Activated T-cell treated with anti-CD3 and anti-CD28 coated beads for 48 hours (primary cell): ENCODE results near the gene UNC5C.

Experiments
- DNase-seq: peaks from one replicate; pipeline ENCODE4 v3.0.0-alpha.2; 2020; ENCODE audit warnings: low read depth

The UNC5C gene

DNA sequence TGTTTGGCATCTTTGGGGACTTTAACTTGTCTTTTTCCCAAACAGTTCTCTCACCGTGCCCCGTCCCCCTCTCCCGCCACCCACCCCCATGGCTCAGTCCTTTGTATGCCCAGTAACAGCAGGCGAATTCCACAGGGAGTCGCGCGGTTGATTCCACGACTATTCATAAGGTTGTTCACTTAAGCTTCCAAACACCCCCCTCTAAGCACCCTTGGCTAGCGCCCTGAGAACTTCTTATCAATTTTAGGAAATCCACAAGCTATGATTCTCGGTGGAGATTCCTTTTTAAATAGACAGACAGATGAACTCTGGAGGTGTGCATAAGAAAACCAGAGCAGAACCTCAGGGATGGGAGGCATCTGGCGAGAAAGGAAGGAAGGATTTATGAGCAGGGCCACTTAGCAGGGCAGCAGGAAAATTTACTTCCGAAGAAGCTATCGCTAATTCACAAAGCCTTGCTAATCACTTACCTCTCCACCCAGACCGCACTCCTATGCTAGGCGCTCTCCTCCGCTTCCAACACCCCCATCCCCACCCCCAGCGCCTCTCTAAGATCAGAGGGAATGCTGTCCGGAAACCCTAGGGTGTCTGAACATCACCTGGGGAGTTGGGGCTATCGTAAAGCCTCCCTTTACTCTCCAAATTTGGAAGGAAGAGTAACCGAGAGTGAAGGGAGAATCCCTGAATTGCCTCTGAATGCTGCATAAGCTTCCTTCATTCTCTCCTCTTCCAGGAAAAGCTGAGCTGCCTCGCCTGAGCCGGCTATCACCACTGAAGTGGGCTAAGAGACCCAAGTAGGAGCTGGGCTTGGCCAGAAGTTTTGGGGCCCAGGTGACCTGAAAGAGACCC is 1.7 kb downstream of the UNC5C start:
- no peak for DNase-seq

DNA sequence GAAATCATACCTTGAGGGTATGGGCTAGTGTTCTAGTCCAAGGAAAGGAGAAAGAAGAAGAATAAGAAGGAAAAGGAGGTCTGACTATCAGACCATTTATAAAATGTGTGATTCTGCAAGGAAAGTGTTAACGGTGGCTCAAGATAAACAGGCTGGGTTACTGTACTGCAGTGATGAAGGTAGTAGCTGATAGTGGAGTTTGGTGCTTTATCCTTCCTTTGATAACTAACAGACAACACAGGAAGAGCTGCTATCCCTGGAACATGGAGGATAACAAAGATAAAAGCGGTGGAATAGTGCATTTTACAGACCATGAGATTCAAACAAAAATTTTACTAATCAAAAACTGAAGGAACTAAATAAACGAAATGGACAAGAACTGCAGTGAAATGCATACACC is 2.6 kb downstream of the UNC5C start:
- no peak for DNase-seq

DNA sequence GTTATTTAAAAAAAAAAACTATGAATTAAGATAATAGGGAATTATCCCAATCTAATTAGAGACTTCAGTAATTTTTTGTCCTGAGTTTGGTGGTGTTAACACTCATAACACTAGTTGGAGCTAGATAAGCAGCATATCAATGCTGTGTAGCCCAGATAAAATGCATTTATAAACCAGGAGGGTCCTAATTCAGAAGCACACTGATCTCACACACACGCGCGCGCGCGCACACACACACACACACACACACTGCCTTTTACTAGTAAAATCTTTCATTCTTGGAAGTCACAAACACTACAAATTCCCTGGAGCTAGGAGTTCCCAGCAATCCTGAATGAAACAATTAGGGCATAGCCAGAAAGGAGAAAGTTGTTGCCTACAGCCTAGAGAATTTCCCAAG is 3.2 kb downstream of the UNC5C start:
- no peak for DNase-seq

DNA sequence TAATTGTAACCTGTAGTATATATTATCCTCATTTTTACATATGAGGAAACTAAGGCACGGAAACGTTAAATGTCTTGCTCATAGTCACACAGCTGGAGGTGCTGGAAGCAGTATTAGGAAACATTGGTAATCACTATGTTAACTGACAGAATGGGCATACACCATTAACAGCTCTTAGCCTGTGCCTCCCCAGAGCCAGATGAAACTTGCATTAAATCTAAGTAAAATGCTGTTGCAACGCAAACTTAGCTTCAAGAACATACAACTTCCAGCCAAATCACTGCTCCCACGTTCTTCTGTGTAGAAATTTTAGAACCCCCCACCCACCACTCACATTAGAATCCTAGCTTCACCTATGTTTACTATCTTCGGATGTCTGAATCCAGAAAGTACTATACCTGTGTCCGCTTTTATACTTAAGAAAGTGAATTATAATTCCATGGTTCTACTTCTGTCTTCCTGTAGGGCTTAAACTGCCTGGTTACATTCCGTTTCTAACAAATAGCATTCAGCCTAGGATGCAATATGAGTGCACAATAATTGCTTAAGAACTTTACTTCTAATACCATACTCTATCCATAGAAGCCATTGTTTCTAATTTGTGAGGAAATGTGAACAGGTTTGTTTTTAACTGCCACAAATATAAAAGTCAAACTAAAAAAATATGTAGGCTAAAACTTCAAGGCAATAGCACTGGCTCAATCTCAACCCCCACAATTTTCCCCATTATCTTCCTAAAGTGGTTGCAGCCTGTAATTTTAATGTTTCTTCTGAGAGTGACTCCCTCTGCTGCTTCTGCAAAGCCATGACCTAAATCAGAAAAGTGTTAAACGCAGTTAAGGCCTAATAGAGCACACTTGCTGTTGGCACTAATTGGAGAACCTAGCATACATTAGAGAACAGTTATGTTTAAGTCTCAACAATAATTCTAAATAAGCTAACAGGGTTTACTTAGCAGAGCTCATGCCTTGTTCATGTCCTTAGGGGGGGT is 4.4 kb downstream of the UNC5C start:
- no peak for DNase-seq

DNA sequence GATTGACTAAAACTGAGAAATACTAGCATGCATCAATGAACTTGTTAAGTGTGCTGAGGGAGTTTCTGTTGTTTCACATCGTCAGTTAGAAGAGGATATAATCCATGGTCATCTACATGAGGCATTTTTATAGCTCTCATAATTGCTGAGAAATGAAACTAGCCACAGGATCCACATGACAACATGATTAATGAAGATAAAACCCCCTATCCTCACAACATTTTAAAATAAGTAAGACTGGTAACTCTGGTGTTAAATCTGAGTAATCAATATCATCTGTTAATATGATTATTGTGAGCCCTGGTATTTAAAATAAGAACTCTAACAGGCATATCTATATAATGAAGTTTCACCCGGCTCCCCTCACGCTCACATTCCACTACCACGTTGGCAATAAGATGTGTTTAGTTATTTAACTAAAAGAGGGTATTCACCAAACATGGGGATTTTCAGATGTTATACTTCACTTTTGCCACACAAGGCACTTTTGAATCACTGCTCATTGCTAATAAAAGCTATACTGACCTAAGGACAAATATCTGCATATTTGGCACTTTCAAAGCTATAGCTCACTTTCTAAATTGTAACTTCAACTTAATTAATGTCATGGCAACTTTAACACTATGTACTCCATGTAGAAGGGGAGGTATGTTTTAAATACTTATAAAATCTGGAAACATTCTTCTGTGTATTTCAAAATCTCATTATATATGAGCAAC is 6.7 kb downstream of the UNC5C start:
- DNase-seq = no peak

DNA sequence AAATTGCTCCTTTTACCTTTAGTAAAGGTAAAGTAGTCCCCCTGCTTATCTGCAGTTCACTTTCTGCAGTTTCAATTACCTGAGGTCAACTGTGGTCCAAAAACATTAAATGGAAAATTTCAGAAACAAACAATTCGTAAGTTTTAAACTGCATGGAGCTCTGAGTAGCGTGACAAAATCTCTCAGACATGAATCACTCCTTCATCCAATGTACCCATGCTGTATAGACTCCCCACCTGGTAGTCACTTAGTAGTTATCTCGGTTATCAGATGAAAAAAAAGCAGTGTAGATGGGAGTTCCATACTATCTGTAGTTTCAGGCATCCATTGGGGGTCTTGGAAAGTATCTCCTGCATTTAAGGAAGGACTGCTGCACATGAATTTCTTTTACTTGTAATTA is 7.7 kb downstream of the UNC5C start:
- DNase-seq = no peak

DNA sequence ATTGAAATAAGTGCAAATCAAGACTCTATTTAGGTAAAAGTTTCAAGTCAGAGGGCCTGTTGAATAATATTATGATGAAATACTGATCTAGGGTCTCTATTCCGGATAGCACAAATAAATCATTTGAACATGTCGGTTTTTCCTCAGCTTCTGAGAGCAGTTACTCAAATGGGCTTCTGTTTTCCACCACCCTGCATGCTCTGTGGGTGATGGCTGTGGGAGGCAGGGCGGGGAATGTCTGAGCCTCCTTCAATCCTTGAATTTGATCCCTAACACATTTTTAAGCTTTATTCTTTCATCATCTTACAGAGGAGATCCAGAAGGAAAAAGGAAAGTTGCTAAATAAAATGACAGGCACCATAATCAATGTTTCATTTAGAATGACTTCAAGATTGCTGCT is 8.5 kb downstream of the UNC5C start:
- DNase-seq = no peak

DNA sequence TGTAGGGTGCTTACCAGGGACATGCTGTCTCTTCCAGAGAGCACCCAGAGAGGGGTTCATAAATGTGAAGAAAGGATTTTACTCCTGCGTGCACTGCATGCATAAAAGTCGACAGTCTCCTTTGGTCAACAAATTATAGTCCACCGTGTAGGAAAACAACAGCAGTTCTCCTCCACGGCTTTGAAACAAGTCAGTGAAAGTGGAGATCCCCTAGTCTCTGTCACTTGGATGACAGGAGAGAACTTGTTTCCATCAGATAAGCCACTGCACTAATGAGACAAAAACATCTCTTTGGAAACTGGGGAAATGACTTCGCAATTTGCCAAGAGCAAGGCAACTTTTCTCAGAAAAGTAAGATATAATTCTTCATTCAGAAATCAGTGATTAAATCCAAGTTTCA is 9.7 kb downstream of the UNC5C start:
- DNase-seq = no peak

DNA sequence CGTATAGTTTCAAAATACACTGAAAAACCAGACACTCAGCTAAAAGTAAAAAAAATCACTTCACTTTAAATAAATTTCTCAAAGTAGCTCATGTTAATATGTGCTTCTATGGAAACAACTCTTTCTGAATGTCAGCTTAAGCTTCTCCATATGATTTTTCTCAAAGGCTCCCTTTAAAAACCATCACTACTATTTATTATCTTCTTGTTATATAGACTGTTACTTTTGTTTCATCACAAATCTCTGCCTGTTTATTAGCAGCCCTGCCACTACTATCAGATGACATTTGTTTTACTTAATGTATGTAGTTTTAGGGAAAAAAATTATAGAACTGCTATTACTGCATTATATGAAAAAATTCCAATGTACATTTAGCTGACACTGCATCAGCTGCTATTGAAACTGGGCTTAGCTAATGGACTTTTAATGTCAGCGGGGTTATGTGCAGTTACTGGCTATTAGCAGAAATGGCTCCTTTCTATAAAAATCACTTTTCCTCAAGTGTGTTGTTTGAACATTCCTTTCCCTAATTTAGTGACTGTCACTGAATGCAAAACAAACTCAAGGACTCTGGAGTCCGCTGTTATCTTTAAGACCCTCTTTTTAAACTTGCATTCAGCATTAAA is 10.8 kb downstream of the UNC5C start:
- DNase-seq = no peak

DNA sequence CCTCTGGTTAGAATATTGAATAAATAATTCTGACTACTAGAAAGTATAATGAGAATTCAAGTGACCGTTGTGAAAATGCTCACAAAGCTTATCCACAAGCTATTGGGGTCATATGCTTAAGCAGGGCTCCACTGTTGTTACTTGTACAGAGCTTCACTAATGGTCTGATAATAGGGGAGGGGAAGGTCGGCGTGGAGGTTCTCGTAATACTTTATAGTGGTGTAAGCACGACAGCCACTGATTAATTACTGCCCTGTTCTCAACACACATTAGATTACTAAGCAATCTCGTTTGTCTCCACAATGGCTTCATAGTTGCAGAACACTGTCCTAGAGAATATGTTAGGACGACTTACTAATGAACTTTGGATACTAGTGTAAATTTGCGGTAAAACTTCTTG is 11.6 kb downstream of the UNC5C start:
- no peak for DNase-seq

DNA sequence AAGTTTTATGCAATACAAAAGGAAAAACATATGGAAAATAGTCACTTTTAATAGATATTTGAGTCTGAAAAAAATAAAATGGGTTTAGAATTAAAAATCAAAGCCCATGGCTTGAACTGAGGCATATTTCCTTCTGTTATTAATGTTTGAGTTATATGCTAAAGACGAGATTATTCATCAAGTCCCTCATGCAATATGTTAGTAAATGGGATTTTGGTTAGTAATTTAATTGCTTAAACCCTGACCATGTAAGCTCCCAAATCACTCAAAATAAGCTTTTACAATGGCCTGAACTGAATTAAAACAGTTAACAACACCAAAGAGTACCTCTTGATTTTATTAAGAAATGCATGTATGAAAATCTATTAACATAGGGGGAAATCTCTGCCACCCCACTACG is 12.1 kb downstream of the UNC5C start:
- DNase-seq = no peak

DNA sequence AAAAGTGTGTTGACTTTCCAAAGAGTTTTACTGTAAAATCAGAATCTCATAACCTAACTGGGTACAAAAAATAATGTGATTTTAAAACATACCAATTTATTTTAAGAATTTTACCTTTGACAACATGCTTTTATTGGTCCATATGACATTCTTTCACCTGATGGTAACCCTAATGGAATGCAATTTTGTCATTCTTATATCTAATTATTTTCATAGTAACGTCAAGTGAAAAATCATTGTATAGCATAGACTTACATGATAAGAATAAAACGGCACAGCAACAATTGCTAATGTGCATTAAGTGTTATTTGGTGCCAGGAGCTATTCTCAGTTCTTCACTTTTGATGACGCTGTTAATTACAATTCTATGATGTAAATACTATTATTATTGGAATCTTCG is 13.6 kb downstream of the UNC5C start:
- DNase-seq = no peak

DNA sequence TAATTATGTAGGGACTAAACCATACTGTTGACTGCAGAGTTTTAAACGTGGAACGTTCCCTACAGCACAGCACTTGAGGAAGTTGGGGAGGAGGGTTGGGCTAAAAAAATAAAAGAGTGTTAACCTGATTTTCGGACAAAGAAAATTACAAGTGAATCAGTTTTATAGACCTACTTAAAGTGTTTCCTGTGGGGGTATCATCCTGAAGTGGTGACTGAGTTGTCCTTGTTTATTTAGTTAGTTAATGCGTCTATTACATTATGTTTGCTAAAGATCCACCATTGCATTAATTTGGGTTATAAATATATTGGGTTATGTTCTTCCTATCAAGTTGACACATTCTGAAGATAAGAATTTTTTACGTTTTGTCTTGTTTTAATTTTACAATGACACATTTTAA is 14.7 kb downstream of the UNC5C start:
- no peak for DNase-seq

DNA sequence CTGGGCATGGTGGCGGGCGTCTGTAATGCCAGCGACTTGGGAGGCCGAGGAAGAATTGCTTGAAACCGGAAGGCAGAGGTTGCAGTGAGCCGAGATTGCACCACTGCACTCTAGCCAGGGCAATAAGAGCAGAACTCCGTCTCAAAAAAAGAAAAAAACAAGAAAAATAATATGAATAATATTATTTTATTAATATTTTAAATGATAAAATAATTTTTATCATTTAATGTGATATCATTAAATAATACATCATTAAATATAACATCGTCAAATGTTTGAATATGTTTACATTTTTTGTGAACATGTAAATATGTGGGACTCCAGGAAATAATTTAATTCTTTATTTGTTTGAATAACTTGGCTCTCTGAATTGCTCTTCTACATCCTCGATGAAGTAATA is 15.5 kb downstream of the UNC5C start:
- no peak for DNase-seq

DNA sequence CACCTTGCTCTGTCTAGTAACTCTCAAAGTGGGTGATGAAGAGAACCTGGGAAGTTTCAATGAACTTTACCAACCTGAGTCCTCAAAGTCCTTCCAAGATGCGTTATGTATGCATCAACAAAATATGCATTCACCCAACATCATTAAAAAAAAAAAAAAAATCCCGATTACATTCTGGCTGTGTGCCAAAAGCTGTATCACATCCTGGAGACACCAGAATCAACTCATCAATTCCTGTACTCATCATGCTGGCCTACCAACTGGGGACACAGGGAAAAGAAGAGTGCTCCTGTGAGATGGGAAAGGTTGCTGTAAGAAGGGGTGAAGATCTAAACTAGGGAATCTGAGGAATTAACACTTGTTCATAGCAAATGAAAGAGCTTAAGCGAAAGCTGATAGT is 16.5 kb downstream of the UNC5C start:
- no peak for DNase-seq

DNA sequence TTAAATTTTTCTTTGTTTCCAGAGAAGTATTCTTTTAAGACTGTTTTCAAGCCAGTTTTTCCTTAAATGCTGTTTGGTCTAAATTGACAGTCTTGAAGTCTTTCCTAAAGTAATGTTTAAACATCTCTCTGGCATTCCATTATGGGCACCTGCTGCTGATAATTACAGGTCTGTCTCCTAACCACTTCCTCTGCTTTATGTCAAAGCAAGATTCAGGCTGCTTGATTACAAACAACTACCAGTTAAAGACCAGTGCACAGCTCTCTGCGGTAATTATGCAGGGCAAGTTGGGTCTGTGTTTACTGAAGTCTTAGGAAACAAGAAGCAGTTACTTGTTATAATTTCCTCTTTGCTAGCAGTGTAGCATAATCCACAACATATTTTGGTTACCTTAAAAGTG is 17.6 kb downstream of the UNC5C start:
- DNase-seq = no peak

DNA sequence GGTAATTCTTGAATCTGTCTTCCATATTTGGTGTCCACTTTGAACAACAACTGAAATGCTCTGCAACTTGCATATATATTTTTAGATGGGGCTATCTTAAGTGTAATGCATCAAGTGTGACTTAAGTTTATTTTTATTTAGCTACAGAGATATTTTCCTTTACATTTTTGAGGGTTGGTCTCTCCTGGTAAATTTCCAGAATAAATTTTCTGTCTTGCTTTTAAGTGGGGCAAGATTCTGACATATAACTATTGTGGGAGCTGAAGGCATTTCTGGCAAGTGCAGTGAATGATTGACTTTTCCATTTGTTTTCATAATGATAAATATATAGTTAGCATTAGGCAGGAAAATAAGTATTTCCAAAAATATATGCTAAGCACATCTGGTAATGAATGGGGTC is 18.8 kb downstream of the UNC5C start:
- DNase-seq = no peak

DNA sequence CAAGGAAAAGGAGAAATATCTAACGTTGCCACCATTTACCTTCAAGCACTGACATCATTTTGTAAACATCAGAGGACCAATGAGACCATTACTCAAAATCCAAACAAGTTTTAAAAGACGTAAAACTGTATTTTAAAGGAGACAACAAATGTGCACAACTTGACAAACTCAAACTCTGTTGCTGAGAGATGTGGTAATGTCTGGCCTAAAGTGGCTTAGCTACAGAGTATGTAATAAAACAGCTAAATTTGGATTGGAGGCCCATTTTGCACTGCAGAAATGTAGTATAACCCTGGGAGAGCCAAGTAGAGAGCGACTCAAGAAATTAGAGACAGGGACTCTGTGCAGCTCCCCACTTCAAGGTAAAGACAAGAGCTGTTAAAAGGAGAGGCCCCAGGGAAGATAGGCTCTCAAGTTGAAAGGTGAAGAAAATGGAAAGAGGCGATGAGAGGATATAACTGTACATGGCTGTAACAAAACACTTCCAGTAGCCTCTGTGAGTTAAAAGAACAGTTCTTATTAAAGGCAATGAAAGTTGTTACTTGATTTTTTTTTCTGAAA is 20.3 kb downstream of the UNC5C start:
- DNase-seq = no peak

DNA sequence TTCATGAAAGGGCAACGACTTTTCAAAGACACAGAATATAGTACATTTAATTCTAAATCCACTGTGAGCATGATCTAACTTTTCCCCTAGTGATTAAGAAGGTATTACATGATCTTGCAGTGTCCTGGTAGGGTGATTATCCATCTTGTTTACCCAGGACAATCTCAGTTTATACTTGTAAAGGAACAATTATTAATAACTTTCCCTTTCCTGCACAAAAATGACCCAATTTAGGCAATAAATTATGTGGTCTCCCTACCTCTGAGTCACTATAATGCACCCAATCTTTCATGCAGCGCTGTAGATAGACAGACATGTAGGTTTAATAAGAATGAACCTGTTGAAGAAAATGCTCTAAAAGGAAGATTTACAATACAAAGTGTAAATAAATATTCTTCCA is 22.7 kb downstream of the UNC5C start:
- no peak for DNase-seq

DNA sequence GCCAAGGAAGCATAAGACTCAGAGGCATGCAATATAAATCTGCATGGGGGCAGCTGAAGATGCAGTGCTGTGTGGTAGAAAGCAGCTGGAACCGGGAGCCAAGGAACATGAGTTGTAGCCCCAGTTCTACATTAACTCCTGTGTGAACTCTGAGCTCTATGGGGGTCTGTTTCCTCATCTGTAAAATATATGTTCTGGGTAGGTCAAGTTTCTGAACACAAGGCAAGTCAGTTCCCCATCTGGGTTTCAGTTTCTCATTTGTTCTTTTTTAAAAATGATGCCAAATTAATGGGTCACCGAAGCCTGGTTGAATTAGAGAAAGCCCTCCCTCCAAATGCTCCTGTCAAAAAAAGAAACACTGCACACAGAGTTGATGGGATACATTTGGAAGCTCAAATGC is 24.0 kb downstream of the UNC5C start:
- no peak for DNase-seq

DNA sequence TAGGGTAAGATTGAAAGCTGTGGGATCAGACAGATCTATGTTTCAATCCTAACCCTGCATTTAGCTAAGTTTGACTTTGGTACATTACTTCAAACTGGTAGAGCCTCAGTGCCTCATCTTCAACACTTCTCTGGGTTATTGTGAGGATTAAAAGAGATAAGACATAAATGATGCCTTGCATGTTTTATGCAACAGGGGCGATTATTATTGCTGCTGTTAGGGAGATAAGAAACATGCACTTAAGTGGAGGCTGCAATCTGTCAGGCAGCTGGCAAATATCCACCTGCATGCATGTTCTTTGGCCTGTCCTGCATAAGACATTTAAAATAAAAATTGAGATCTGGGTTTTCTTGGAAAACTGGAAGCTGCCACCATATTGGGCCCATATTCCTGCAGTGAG is 24.6 kb downstream of the UNC5C start:
- DNase-seq = no peak
